AG09319 (cell line): ENCODE measurements around the gene NT5E.

Source experiments
- DNase-seq: peaks from one replicate; pipeline ENCODE4 v3.0.0-alpha.2; 2010; ENCODE audit warnings: low read depth; ENCODE audit errors: extremely low read depth
- TF ChIP-seq, protein P1 (sequence below): IDR thresholded peaks from 2 replicates; pipeline ENCODE4 v1.5.1; 2011; ENCODE audit warnings: low read depth, mild to moderate bottlenecking, inconsistent platforms, low read length, moderate library complexity

NT5E gene

DNA sequence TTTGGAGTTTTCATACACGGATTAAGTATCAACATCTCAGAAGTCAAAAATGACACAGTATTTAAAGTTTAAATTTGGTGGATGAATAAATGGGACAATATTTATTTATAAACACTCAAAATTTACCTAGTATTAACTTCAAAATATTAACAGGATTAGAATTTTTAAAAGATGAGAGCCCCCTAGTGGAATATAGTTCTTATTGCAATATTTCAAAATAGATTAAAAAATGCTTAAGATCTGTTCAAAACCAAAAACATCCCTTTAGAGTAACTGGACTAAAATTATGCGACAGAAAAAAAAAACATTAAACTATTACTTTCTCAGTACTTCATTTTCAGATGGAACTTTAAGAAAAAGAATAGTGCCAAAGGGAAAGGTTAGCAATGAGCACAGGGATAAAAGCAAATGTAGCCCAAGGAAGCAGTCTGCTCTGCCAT, 87.2 kb downstream of the NT5E start:
- no peak for DNase-seq
- TF ChIP-seq, protein P1, sequence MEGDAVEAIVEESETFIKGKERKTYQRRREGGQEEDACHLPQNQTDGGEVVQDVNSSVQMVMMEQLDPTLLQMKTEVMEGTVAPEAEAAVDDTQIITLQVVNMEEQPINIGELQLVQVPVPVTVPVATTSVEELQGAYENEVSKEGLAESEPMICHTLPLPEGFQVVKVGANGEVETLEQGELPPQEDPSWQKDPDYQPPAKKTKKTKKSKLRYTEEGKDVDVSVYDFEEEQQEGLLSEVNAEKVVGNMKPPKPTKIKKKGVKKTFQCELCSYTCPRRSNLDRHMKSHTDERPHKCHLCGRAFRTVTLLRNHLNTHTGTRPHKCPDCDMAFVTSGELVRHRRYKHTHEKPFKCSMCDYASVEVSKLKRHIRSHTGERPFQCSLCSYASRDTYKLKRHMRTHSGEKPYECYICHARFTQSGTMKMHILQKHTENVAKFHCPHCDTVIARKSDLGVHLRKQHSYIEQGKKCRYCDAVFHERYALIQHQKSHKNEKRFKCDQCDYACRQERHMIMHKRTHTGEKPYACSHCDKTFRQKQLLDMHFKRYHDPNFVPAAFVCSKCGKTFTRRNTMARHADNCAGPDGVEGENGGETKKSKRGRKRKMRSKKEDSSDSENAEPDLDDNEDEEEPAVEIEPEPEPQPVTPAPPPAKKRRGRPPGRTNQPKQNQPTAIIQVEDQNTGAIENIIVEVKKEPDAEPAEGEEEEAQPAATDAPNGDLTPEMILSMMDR = peak; percentile 39

DNA sequence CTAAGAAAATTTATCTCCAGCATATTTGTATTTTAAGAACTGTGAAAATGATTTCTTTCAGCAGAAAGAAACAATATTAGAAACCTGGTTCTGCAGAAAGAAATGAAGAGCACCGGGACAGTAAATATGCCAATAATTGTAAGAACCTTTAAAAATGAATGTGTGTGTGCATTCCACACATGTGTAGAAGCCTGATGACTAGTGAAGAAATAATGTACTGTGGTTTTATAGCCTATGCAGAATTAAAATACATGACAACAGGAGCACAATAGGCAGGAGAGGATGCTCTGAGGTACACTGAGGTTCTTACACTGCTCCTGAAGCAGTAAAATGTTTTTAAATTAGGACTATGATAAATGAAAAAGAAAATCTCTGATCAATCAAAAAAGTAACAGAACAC, 94.9 kb downstream of the NT5E start:
- TF ChIP-seq, protein P1 = no peak
- DNase-seq = no peak
